IMR-90 (cell line): ENCODE measurements around the gene CYB561D1.

Experiments used
- FOS ChIP-seq: fragments of 150-350 bp; IDR thresholded peaks from 2 replicates; pipeline ENCODE4 v1.6.1; 2016; ENCODE audit warnings: low read depth, low read length
- MXI1 ChIP-seq: IDR thresholded peaks from 2 replicates; pipeline ENCODE4 v1.6.1; 2012; ENCODE audit warnings: low read depth, mild to moderate bottlenecking, low read length, moderate library complexity, borderline replicate concordance
- POLR2A ChIP-seq: IDR thresholded peaks from 2 replicates; pipeline ENCODE4 v1.6.1; 2012; ENCODE audit warnings: mild to moderate bottlenecking, low read depth, low read length
- RAD21 ChIP-seq: IDR thresholded peaks from 2 replicates; pipeline ENCODE4 v1.6.1; 2012; ENCODE audit warnings: low read length, improper control_type of control experiment
- RCOR1 ChIP-seq: IDR thresholded peaks from 2 replicates; pipeline ENCODE4 v1.6.1; 2012; ENCODE audit warnings: mild to moderate bottlenecking, low read length, improper control_type of control experiment; ENCODE audit not compliant: insufficient replicate concordance
- SMC3 ChIP-seq: fragments of 150-350 bp; IDR thresholded peaks from 2 replicates; pipeline ENCODE4 v1.6.1; 2016; ENCODE audit warnings: low read depth, mild to moderate bottlenecking, antibody characterized with exemption, low read length, moderate library complexity
- TF ChIP-seq, protein P1 (sequence below): conservative IDR thresholded peaks from 2 replicates; pipeline ENCODE4 v1.5.1; 2012; ENCODE audit warnings: mild to moderate bottlenecking, low read depth, low read length, improper control_type of control experiment

DNA sequence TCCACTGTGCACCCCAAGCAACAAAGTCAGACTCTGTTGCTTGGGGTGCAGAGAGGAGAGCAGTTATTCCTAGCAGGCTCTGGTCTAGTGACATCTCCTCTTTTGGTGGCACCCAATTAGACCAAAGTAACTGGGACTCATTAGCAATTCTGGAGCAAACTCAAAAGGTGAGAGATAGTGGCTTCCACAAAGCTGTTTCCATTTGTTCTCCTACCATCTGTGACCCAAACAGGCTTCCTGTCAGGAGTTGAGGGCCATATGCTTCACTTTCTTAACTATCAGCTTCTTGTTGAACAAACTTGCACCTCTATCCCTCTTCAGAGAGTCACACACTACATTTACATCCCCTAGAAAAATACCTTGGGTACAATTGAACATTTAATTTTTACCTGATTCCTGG lies 11.7 kb upstream of the CYB561D1 start:
- TF ChIP-seq, protein P1, sequence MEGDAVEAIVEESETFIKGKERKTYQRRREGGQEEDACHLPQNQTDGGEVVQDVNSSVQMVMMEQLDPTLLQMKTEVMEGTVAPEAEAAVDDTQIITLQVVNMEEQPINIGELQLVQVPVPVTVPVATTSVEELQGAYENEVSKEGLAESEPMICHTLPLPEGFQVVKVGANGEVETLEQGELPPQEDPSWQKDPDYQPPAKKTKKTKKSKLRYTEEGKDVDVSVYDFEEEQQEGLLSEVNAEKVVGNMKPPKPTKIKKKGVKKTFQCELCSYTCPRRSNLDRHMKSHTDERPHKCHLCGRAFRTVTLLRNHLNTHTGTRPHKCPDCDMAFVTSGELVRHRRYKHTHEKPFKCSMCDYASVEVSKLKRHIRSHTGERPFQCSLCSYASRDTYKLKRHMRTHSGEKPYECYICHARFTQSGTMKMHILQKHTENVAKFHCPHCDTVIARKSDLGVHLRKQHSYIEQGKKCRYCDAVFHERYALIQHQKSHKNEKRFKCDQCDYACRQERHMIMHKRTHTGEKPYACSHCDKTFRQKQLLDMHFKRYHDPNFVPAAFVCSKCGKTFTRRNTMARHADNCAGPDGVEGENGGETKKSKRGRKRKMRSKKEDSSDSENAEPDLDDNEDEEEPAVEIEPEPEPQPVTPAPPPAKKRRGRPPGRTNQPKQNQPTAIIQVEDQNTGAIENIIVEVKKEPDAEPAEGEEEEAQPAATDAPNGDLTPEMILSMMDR = no peak
- TF ChIP-seq MXI1 (no peak), POLR2A (no peak), RAD21 (no peak), SMC3 (no peak), RCOR1 (no peak), FOS (no peak)
